ENCODE data around the gene PEX26.
"Not testable (repeated sequence)": the region's sequence is repeated elsewhere in the genome, so short reads cannot be mapped to it uniquely, and the experiment has no call there.

The PEX26 gene

DNA sequence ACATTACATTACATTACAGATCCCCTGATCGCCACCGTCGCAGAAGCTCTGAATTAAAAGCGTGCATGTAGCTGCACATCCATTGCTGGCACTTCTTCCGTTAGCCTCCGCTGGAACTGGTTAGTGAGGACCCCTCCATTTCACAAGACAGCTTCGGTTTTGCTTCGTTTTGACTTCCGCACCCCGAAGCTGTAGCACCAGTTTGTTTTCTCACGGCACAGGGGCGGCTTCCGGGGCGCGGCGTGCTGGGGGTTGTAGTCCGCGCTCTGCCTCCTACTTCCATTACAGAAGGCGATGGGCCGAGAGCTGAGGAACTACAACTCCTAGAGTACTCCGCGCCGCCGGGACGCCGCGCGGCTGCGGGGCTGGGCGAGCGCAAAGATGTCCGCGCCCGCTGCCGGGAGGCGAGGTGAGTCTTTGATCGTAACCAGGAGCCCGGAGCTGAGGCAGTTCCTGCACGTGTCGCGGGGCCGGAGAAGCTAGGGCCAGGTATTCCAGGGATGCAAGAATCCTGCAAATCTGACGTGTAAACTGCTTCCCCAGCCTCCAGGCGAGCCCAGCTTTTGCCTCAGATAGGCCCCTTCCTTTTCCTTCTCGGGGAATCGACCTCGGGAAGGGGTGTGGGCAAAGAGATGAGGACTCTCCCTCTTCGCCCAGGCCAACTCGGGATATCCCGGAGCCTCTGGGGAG lies at the start of gene PEX26:
TSS of gene PEX26 (plus strand) at position 352 of the 690 bp plus-strand sequence. CDS start 387 bp downstream, outside the sequence.
- DNase-seq: peak; percentile 60 to 98 (median 92)

DNA sequence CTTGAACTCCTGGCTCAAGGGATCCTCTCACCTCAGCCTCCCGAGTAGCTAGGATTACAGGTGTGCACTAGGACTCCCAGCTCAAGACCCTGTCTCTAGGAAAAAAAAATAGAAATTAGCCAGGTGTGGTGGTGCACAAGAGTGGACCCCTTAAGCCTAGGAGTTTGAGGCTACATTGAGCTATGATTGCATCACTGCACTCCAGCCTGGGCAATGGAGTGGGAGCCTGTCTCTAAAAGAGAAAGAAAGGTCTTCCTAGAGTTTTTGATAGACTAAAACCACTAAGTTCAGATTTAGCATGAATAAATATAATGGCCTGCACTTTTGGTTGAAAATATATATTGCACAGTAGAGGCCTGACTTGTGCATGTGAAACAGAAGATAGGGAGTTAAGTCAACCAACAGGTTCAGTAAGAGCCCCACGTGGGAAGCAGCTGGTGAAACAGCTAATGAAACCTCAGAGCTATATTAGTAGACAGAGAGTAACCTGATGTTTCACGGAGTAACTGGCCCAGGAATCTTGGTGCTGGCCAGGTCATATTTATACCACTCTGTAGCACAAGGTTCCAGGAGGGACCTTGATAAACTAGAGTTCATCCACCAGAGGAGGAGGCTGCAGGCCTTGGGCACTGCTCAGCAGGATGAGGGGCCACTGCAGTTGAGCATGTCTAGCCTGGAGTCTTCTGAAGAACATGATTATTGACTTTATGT lies 48.8 kb upstream of the PEX26 start:
- DNase-seq: no peak

DNA sequence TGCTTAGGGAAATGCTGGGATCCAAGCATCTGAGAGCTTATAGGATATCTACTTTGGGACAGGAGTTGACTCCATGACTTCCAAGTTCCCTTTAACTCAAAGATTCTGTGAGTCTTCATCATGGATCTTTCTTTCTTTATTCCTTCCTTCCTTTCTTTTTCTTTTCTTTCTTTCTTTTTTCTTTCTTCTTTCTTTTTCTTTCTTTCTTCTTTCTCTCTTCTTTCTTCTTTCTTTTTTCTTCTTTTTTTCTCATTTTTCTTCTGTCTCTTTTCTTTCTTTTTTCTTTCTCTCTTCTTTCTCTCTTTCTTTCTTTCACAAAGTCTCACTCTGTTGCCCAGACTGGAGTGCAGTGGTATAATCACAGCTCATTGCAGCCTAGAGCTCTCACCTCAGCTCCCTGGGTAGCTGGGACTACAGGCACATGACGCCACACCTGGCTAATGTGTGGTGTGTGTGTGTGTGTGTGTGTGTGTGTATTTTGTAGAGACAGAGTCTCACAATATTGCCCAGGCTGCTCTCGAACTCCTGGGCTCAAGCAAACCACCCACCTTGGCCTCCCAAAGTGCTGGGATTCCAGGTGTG lies 48.0 kb upstream of the PEX26 start:
- no peak for DNase-seq

DNA sequence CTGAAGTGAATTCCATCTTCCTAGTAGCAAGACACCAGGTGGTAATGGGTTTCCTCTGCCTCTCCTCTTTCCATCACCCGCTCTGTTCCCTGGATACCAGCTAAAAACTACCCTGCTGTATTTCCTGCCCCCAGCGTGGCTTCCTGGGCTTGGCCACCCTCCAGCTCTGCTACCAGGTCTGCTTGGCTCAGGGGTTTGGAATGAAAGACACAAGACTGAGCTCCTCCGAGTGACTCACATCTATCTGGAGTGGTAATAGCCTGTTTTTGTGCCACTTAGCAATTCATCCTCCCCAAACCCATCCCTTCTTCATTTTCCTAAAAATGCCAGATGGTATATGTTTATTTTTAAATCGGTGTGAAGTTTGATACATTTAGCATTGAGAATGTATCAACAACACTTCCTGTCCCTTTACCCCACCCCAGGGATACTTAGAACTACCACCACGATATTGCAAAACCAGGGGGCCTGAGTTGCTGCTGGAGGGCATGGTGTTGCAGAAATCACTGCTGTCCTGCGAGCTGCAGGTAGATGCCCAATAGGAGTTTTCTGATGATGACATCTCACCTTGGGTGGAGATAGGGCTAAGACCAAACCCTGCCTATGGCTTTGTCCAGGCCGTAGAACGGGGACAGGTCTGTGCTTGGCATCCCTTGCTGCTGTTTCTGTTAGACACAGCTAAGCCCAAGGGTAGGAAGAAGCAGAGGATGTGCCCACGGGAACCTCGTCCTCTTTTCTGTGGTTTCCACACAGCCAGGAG lies 45.9 kb upstream of the PEX26 start:
- DNase-seq: no peak

DNA sequence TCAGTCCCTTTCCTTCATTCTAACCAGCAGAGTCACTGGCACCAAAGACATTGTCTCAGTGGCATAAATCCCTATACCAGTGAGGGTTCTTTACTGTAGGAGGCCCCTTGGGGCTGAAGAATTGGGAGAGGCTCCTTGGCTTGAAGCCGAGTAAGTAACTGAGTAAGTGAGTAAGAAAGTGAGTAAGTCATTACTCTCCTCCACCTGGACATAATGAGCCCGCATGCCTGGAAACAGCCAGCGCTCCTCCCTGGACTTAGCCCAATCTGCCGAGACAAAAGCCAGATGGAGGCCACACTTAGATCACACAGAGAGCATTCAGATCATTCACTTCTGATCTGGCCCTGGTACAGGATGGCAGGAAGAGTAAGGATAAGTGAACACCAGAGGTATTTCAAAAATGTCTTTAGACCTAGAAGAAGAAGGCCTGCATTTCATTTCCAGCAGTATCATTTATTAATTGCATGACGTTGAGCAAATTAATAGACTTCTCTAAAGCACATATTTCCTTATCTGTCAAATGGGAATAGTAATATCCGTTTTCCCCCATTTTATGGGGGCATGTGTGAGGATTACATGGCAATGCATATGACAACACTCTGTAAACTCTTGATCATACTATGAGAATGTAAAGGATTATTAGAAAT lies 45.2 kb upstream of the PEX26 start:
- no peak for DNase-seq

- DNase-seq: no peak
Measured at GRCh38 chr22:18033204-18033998, 44.4 kb upstream of the PEX26 start.

DNA sequence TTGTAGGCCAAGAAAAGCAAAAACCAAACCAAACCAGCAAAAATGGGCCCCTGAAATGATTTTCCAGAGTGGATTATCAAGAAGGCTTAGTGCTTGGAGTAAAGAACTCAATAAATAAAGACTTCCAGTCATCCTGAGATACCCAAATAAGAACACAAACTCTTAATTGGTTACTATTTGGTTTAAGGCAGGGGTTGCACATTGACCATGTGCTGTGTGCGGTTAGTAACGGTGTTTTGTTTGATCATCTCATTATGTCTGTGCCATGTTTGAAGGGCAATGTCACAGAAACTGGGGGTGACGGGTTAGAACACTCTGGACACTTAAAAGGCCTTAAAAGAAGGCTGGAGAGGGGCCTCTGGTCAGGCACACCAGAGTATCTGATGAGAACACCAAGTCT lies 43.7 kb upstream of the PEX26 start:
- no peak for DNase-seq

- no peak for DNase-seq
Measured at GRCh38 chr22:18035751-18036150, 42.0 kb upstream of the PEX26 start.

DNA sequence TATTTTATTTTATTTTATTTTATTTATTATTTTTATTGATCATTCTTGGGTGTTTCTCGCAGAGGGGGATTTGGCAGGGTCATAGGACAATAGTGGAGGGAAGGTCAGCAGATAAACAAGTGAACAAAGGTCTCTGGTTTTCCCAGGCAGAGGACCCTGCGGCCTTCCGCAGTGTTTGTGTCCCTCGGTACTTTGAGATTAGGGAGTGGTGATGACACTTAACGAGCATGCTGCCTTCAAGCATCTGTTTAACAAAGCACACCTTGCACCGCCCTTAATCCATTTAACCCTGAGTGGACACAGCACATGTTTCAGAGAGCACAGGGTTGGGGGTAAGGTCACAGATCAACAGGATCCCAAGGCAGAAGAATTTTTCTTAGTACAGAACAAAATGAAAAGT lies 36.9 kb upstream of the PEX26 start:
- not testable (repeated sequence) for DNase-seq

GRCh38 chr22:18042685-18043084 lies 35.1 kb upstream of the PEX26 start:
- DNase-seq: no peak

DNA sequence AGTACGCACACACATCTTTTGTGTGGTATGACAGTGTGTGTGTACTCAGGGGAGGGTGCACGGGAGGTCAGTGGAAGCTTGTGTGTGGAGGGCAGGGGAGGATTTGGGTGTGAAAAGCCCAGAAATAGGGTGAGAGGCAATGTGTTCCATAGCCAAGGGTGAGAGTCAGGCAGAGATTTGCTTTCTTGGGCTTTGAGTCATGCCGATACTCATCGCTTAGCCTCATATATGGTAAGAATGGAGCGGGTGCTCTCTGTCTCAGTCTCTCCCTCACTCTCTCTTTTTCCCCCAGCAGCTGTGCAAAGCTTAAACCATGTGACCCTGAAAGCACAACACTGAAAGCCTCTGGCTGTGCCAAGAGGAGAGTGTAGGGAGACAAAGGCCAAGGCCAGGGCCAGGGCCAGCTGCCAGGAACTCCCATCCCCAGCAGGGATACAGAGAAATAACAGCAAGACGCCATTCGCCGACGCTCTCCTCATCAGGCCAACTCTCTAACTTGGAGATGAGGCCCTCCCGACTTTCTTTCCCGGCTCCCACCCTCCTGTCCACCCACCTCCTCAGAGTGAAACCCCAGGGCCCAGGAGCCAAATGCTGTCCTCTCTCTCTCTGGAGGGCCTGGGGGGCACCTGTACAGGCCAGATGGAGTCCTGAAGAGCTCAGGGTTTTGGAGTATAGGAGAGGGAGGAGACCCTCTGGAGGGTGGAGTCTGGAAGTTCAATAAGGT lies 33.1 kb upstream of the PEX26 start:
- DNase-seq: peak in 55 of 56 donors; percentile 33 to 95 (median 85)

DNA sequence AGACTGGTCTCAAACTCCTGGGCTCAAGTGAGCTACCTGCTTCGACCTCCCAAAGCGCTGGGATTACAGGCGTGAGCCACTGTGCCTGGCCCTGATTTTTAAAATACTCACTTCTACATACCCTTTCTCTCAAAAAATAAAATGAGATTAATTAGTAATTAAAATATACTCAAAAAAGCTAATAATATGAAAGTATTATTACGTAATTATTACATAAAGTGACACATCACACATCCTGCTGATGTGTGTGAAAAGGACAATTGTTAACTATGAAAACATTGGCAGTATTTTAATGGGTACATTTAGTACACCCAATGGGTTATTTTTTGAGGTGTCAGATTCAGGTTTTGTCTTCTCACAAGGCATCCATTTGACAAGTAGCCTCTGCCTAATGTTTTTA lies 32.0 kb upstream of the PEX26 start:
- no peak for DNase-seq

DNA sequence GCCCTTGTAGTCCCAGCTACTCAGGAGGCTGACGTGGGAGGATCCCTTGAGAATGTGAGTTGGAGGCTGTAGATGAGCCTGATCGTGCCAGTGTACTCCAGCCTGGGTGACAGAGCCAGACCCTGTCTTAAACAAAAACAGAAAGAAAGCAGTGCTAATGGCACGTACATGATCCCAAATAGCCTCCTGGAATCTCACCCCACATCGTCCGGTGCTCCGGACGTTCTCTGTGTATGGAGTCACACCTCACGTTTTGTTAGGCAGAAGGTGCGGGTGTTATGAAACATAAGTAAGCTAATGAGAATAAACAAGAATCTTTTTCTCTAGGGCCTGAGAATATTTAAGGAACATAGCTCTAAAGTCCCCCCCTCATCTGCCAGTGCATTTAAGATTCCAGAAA lies 29.7 kb upstream of the PEX26 start:
- no peak for DNase-seq

- peak in 5 of 56 donors; percentile 1 to 24 (median 12) for DNase-seq
Measured at GRCh38 chr22:18048441-18048898, 29.3 kb upstream of the PEX26 start.

DNA sequence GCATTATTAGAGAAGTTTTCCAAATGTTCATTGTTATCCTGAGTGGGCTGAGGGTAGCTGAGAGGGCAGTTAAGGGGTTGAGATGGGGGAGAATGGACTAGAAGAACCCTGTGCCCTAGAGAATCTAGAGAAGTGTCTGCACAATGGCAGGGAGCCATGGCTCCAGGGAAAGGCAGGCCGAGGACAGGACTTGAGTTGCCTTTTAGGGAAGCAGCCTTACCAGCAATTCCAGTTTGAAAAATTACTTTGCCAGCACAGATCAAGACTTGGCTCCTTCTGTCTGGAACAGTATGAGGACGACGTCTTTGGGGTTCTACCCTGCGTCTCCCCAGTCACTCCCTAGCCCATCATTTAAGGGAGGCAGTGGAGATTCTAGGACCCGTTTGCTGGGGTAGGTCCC lies 27.7 kb upstream of the PEX26 start:
- DNase-seq: no peak

- not testable (repeated sequence) for DNase-seq
Measured at GRCh38 chr22:18051113-18051512, 26.7 kb upstream of the PEX26 start.

DNA sequence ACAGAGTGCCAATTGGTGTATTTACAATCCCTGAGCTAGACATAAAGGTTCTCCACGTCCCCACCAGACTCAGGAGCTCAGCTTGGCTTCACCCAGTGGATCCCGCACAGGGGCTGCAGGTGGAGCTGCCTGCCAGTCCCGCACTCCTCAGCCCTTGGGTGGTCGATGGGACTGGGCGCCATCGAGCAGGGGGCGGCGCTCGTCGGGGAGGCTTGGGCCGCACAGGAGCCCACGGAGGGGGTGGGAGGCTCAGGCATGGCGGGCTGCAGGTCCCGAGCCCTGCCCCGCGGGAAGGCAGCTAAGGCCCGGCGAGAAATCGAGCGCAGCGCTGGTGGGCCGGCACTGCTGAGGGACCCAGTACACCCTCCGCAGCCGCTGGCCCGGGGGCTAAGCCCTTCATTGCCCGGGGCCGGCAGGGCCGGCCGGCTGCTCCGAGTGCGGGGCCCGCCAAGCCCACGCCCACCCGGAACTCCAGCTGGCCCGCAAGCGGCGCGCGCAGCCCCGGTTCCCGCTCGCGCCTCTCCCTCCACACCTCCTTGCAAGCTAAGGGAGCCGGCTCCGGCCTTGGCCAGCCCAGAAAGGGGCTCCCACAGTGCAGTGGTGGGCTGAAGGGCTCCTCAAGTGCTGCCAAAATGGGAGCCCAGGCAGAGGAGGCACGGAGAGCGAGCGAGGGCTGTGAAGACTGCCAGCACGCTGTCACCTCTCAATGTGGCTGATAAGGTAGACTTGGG lies 24.4 kb upstream of the PEX26 start:
- DNase-seq: not testable (repeated sequence)

GRCh38 chr22:18055619-18056160 lies 22.1 kb upstream of the PEX26 start:
- DNase-seq: peak in 1 of 56 donors; percentile 26
